Activated T-cell treated with anti-CD3 and anti-CD28 coated beads, Interleukin-2, amount 50 U/mL, for 72 hours (primary cell): ENCODE results near the gene CSRP2. TPM values are rescaled to one million over a fixed set of nuclear protein-coding genes. Genes with fewer than 3 reads are reported as not detected.

Experiments
- ATAC-seq, 2 donors: fragments of 150-1000 bp; cut with Tn5 transposase; replicated peaks in 1 of 2; 2 replicates each; pipeline ENCODE4 v1.10.0; 2021; ENCODE audit warnings: moderate library complexity in 2 of 2, mild to moderate bottlenecking in 1 of 2
- DNase-seq, 2 donors: peaks; one replicate each; pipeline ENCODE4 v3.0.0; 2021 to 2022; ENCODE audit warnings: mixed read lengths in 1 of 2
- H3K27ac Mint-ChIP-seq: one replicate; pipeline ENCODE4 v1.8.0; 2022; ENCODE audit warnings: mild to moderate bottlenecking, moderate library complexity, mixed read lengths
- H3K27me3 Mint-ChIP-seq: one replicate; pipeline ENCODE4 v1.8.0; 2022; ENCODE audit warnings: low read depth, mixed read lengths
- H3K36me3 Mint-ChIP-seq, 2 donors: one replicate each; pipeline ENCODE4 v1.8.0; 2022; ENCODE audit warnings: mixed read lengths in 2 of 2, mild to moderate bottlenecking in 1 of 2; ENCODE audit not compliant: insufficient read depth in 2 of 2
- H3K4me1 Mint-ChIP-seq: one replicate; pipeline ENCODE4 v1.8.0; 2022; ENCODE audit warnings: low read depth, mixed read lengths
- H3K4me3 Mint-ChIP-seq, 2 donors: one replicate each; pipeline ENCODE4 v1.8.0; 2022; ENCODE audit warnings: mild to moderate bottlenecking in 2 of 2, mixed read lengths in 2 of 2, moderate library complexity in 2 of 2
- H3K9me3 Mint-ChIP-seq, 2 donors: one replicate each; pipeline ENCODE4 v1.8.0; 2022; ENCODE audit warnings: mixed read lengths in 2 of 2
- total RNA-seq, 2 donors: library from RNA; stranded (reverse); gene quantifications; one replicate each; pipeline ENCODE4 v1.2.3, GENCODE V29; 2022

Gene CSRP2
- 1 to 10 TPM in 1 of 2 donors, under 1 TPM in 1; 0.65 to 3.3 TPM for total RNA-seq

DNA sequence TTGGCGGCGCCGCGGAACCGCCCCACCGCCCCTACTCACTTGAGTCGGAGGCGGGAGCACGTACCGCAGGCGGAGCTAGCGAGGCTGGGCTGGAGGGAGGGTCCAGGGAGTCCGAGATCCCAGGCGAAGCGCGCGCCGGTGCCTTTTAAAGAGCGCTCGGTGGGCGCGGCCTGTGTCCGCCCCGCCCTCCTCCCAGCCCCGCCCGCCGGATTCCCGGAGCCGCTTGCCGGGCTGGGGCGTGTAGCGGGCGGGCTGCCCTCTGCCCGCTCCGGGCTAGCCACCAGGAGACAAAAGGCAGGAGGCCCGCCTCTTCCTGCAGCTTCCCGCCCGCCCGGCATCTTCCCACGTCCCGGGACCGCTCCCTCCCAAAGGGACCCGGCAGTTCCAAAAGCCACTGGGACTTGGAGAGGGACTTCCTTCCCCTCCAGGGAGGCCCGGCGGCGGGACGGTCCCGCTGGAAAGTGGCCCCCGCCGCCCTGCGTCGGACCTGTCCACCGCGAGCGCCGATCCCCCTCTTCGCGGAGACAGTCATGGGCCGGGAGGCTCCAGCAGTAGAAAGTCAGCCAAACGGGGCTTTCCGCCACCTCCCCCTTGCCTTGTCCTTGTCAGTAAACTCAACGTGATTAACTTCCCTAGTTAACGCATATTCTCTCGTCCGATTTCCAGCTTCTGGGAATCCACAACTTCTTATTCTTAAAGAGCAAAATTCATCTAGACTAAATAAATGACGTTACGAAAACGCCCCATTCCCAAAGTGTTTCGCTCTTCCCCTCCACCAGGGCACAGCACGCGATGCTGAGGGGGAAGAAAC, at the start of gene CSRP2:
CSRP2 (minus strand) TSS at position 121 of the 811 bp plus-strand sequence. CDS start 12,759 bp downstream, outside the sequence.
- Mint-ChIP-seq H3K4me1 (peaks cover 21% of the 10 kb centered on the region), H3K9me3 (no peaks in the 10 kb centered on the region), H3K36me3 (peaks cover 0 to 2% of the 10 kb centered on the region in 2 donors), H3K27me3 (peaks cover 60% of the 10 kb centered on the region), H3K4me3 (peak within 1 kb of the TSS; percentile 95 to 99), H3K27ac (peak within 1 kb of the TSS; percentile 66)
- DNase-seq (peak; percentile 68 to 72), ATAC-seq (peak; percentile 87 to 88)

DNA sequence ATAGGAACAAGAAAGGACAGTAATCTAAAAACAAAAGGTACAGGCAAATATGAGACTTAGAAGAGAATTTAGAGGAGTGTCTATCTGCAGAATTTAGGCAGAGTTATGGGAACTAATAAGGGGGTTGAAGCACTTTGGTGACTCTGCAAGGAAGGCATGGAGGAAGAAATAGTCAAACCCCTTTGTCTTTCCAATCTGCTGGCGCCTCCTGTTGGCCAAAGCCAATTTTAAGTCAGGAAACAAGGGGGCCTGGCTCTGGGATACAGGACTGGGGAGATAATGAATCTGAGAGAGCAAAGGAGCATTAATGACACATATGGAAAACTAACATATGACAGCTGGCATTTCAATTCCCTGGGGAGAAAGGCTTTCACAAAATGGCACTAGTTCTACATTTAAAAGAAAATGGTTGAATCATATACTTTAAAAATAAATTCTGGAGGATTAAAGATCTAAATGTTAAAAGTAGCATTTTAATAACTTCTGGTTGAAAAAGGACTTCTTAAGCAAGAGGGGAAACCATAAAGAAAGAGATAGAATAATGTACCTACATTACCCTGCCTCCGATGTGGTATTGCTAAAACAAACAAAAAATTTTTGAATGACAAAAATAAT, 48.5 kb upstream of the CSRP2 start:
- H3K36me3 Mint-ChIP-seq = no peaks in the 10 kb centered on the region
- H3K4me3 Mint-ChIP-seq = no peak overlapping the region
- no peak for ATAC-seq
- H3K4me1 Mint-ChIP-seq = no peaks in the 10 kb centered on the region
- H3K27me3 Mint-ChIP-seq = peaks cover 6% of the 10 kb centered on the region
- no peak overlapping the region for H3K27ac Mint-ChIP-seq
- peak; percentile 42 to 56 for DNase-seq
- H3K9me3 Mint-ChIP-seq = no peaks in the 10 kb centered on the region

DNA sequence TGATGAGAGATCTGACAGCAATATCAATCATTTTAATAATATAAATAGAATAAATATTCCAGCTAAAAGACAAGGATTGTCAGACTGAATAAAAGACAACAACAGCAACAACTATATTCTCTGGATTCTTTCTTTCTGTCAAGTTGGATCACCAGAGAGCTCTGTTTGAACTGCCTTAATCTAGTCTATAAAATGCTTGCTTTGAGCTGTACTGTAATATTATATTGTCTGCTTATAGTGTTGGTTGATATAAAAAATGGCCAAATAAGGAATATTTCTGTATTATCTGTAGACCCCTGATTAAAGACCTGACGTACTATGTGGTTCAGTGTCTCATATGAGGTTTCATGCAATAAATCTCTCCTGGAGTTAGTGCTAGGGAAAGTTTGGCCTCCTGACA, 46.3 kb upstream of the CSRP2 start:
- Mint-ChIP-seq H3K4me1 (peaks cover 8% of the 10 kb centered on the region), H3K27ac (no peak overlapping the region), H3K4me3 (no peak overlapping the region), H3K27me3 (peaks cover 6% of the 10 kb centered on the region), H3K9me3 (no peaks in the 10 kb centered on the region), H3K36me3 (no peaks in the 10 kb centered on the region)
- DNase-seq (no peak), ATAC-seq (no peak)

DNA sequence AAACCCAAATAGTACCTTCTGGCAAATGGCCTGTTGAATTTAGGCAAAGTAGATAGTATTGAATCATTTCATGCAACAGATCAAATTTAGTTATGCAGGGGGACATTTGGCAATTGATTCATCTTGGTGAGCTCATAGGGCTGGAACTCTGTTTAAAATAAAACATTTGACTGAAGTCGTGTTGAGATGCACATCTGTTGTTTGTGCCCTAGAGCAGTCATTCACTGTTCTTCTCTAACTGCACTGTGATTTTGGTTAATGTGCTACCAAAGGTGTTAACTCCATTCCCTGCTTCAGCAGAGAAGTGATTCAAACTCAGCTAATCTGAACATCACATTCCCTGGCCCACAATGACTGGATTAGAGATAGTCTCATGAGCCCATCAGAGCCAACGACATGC, 44.0 kb upstream of the CSRP2 start:
- Mint-ChIP-seq H3K36me3 (no peaks in the 10 kb centered on the region), H3K27me3 (peaks cover 6% of the 10 kb centered on the region), H3K4me3 (no peak overlapping the region), H3K9me3 (no peaks in the 10 kb centered on the region), H3K27ac (no peak overlapping the region), H3K4me1 (peaks cover 15% of the 10 kb centered on the region)
- DNase-seq = no peak
- ATAC-seq = no peak

DNA sequence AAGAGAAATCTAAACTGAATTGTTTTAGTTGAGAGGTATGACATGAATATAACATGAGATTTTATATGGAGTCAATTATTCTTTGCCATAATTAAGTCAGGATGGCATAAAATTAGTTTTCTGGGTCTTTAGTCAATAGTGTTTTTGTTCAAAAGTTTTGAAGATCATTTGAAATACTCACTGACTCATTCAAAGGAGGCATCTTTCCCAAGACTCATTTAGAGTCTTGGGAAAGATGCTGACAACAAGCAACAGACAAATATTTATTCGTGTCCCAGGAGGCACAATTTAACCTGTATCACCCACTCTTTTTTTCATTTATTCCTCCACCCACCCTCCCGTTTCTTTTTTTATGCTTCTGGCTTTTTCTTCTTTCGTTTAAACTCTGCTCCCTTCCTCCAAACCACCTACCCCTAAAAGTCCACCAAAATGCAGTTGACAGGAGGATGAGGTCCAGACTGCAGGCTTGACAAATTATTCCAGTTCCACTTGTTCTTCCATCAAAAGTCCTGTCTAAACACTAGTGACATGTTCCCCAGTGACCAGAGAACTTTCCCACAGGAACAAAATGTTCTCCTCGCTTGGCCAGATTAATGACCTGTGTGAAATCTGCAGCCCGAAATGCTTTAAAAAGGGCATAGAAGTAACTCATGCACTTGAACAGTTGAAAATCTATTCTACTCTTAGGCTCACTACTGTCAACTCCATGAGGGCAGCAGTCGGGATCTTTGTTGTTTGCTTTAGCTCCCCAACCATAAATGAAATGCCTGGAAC, 43.3 kb upstream of the CSRP2 start:
- peaks cover 3% of the 10 kb centered on the region for H3K27me3 Mint-ChIP-seq
- no peak for DNase-seq
- peaks cover 15% of the 10 kb centered on the region for H3K4me1 Mint-ChIP-seq
- ATAC-seq = no peak
- H3K36me3 Mint-ChIP-seq = no peaks in the 10 kb centered on the region
- no peaks in the 10 kb centered on the region for H3K9me3 Mint-ChIP-seq
- no peak overlapping the region for H3K27ac Mint-ChIP-seq
- no peak overlapping the region for H3K4me3 Mint-ChIP-seq

DNA sequence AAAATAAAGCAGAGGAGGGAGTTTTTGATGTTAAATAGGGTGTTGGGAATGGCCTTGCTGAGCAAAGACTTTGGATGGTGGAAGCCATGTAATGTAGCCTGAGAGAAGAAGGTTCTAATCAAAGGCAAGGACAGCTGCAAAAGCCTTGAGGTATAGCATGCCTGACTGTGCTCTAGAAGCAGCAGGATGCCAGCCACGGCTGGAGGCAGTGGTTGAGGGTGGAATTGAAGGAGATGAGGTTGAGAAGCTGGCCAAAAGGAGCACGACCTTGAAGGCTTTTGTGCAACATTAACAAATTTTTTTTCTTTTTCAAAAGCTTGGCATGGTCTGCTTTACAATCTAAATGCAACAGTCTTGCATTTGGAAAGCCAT, 42.3 kb upstream of the CSRP2 start:
- peaks cover 15% of the 10 kb centered on the region for H3K4me1 Mint-ChIP-seq
- H3K27me3 Mint-ChIP-seq = peaks cover 8% of the 10 kb centered on the region
- H3K9me3 Mint-ChIP-seq = no peaks in the 10 kb centered on the region
- DNase-seq (no peak), ATAC-seq (no peak)
- H3K36me3 Mint-ChIP-seq = no peaks in the 10 kb centered on the region
- H3K27ac Mint-ChIP-seq = no peak overlapping the region
- H3K4me3 Mint-ChIP-seq = no peak overlapping the region

DNA sequence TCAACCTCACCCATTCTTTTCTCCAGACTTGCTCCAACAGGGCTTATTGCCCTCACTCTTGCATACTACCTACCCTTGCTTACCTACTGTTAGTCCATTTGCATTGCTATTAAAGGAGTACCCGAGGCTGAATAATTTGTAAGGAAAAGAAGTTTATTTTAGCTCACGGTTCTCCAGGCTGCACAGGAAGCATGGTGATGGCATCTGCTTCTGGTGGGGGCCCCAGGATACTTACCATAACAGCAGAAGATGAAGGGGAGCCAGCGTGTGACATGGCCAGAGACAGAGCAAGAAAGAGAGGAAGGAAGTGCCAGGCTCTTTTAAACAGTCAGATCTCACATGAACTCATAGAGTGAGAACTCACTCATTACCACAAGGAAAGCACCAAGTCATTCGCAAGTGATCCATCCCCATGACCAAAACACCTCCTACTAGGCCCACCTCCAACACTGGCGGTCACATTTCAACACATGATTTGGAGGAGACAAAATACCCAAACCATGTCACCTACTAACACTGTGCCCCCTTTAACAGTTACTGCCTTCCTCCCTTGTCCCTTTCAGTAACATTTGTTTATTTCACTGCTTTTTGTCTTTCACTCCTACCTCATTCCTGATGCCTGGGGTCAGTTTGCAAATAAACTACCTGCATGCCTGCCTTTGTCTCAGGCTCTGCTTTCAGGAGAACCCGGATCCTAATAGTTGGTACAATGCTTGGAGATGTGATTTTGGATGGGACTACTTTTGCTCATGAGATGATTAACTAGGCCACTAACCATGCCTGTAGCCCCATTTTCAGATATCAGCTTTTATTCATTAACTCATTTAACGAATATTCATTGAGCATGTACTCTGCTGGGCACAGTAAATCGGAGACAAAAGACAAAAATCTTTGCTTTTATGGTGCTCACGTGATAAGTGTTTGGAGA, 41.6 kb upstream of the CSRP2 start:
- ATAC-seq = peak; percentile 96 to 98
- H3K36me3 Mint-ChIP-seq = no peaks in the 10 kb centered on the region
- peak overlapping the region; percentile 34 to 36 for H3K4me3 Mint-ChIP-seq
- DNase-seq = peak; percentile 34 to 35
- H3K9me3 Mint-ChIP-seq = no peaks in the 10 kb centered on the region
- peaks cover 14% of the 10 kb centered on the region for H3K27me3 Mint-ChIP-seq
- no peak overlapping the region for H3K27ac Mint-ChIP-seq
- peaks cover 15% of the 10 kb centered on the region for H3K4me1 Mint-ChIP-seq

DNA sequence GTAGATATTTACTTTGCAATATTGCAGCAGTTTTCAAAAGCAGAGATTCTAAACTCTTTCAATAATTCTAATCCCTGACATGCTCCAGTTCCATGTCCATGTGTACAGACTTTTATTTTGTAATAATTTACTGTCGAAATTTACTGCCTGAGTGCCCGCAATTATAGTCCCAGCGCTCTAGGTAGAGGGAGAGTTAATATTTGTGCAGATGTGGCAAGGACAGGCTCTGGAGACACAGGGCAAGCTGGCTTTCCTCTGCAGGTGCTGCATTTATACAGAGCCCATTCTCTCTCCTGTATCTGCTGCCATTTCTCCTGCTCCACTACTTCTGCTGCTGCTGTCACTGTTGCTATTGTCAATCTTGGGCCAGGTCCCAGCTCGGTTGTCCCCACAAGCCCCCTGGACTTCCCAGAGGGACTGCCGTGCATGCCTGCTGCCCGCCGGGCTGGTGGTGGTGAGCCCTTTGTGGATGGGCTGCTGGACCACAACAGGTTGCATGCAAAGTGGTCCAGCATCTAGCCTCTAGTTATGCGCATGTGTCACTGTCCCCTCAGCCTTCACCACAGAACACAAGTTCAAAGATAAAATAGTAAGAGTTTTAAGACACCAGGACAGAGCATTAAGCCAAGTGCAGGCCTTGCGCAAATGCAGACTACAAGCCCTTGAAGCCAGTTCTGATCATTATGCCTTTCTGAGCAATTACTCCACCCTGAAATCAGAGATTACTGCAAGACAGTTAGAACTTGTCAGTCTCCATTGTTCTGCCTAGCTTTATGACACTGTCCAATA, 40.8 kb upstream of the CSRP2 start:
- no peaks in the 10 kb centered on the region for H3K9me3 Mint-ChIP-seq
- no peak overlapping the region for H3K4me3 Mint-ChIP-seq
- DNase-seq (no peak), ATAC-seq (no peak)
- H3K36me3 Mint-ChIP-seq = no peaks in the 10 kb centered on the region
- no peak overlapping the region for H3K27ac Mint-ChIP-seq
- H3K4me1 Mint-ChIP-seq = peaks cover 15% of the 10 kb centered on the region
- peaks cover 14% of the 10 kb centered on the region for H3K27me3 Mint-ChIP-seq

DNA sequence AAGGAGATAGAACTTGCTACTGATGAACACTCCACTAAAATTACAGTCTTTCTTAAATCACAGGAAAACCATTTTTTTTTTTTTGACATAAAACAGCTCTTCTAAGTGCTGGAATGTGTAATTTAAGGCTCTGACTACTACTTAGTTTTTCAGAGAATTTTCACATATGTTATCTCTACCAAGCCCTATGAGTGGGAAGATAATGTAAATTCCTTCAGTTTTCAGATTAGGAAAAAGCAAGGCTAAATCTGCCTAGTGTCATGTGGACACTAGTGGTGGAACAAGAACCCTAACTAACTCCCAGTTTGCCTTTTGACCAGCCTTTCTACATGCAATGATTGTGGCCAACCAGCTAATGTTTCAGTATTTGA, 37.3 kb upstream of the CSRP2 start:
- H3K4me3 Mint-ChIP-seq = no peak overlapping the region
- no peaks in the 10 kb centered on the region for H3K9me3 Mint-ChIP-seq
- no peak overlapping the region for H3K27ac Mint-ChIP-seq
- ATAC-seq = no peak
- peaks cover 29% of the 10 kb centered on the region for H3K27me3 Mint-ChIP-seq
- H3K36me3 Mint-ChIP-seq = no peaks in the 10 kb centered on the region
- H3K4me1 Mint-ChIP-seq = peaks cover 15% of the 10 kb centered on the region
- no peak for DNase-seq

DNA sequence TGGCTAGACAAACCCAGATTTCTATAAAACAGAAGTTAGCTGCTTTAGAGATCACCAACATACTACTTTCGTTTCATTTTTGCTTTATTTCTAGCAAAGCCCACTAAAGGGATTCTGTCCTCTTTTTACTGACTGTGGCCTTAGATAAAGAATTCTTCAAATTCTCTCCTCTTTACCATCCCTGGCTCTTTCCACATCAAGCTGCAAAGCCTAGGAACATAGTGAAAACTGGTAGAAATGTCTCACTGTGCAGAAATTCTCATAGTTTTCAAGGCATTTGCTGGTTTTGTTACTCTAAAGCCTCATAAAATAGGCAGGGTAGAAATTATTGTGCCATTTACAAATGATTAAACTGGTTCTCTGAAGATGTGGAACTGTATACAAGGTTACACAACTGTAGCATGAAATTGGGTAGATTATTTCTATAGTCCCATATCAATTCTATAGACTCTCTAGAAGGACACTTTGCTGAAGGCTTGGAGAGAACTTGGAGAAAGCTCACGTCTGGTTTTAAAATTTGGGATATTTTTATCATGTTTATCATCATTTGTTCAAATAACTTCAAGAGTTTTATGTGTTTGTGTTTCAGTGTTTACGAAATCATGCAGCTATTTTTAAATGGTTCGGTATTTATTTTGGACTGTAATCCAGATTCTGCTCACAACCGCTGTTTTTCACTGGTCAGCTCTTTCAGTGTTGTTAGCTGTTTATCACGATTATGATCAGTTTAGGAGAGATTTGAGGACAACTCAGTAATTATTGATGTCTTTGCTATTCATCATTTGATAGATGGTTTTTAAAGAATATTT, 36.7 kb upstream of the CSRP2 start:
- Mint-ChIP-seq H3K9me3 (no peaks in the 10 kb centered on the region), H3K4me1 (peaks cover 11% of the 10 kb centered on the region), H3K36me3 (no peaks in the 10 kb centered on the region), H3K27ac (no peak overlapping the region), H3K27me3 (peaks cover 29% of the 10 kb centered on the region), H3K4me3 (no peak overlapping the region)
- DNase-seq (no peak), ATAC-seq (no peak)

DNA sequence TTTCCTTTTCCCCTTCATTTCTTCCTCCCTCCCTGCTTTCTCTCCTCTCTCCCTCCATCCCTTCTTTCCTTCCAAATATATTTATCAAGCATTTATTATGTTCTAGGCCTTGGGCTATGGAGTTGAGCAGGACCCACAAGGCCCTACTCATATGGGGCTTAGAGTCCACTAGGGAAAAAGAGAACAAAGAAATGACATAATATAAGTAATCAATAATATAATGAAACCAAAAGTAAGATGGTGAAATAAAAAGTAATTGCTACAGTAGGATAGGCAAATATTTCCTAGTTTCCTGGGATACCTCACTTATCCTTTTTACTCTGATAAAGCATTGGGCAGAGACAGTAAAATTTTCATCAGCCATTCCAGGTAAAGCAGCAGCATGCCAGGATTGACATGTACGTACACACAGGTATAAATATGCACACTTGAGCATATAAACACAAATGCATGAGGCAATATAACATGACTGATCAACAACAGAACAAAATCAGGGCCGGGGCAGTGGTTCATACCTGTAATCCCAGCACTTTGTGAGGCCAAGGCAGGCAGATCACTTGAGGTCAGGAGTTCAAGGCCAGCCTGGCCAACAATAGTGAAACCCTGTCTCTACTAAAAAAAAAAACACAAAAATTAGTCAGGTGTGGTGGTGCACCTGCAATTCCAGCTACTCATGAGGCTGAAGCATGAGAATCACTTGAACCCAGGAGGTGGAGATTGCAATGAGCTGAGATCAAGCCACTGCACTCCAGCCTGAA, 35.5 kb upstream of the CSRP2 start:
- H3K36me3 Mint-ChIP-seq = no peaks in the 10 kb centered on the region
- H3K27ac Mint-ChIP-seq = no peak overlapping the region
- no peaks in the 10 kb centered on the region for H3K9me3 Mint-ChIP-seq
- peaks cover 29% of the 10 kb centered on the region for H3K27me3 Mint-ChIP-seq
- no peak for ATAC-seq
- H3K4me3 Mint-ChIP-seq = no peak overlapping the region
- H3K4me1 Mint-ChIP-seq = no peaks in the 10 kb centered on the region
- DNase-seq = no peak
